CD4-positive, alpha-beta T cell treated with Interleukin-1 beta for 1 hour (primary cell): ENCODE data around the gene CDH20.
"Not testable (repeated sequence)": the region's sequence is repeated elsewhere in the genome, so short reads cannot be mapped to it uniquely, and the experiment has no call there.

ENCODE experiments used
- DNase-seq, 2 donors: peaks; one replicate each; pipeline ENCODE4 v3.0.0-alpha.2; 2020 to 2022

The CDH20 gene

GRCh38 chr18:61350578-61350977 lies 17.3 kb downstream of the CDH20 start:
- DNase-seq = no peak

GRCh38 chr18:61352059-61352458 lies 18.8 kb downstream of the CDH20 start:
- DNase-seq = no peak

- DNase-seq = no peak
These were observed 19.4 kb downstream of the CDH20 start for GRCh38 chr18:61352611-61353010.

- no peak for DNase-seq
These were observed 27.5 kb downstream of the CDH20 start for GRCh38 chr18:61360404-61361383.

GRCh38 chr18:61362511-61362910 lies 29.3 kb downstream of the CDH20 start:
- DNase-seq = no peak

- no peak for DNase-seq
These were observed 31.7 kb downstream of the CDH20 start for GRCh38 chr18:61364953-61365352.

- no peak for DNase-seq
These were observed 34.8 kb downstream of the CDH20 start for GRCh38 chr18:61368001-61368400.

- DNase-seq = not testable (repeated sequence)
These were observed 36.4 kb downstream of the CDH20 start for GRCh38 chr18:61369671-61370070.

GRCh38 chr18:61371111-61371510 lies 37.9 kb downstream of the CDH20 start:
- DNase-seq = no peak

GRCh38 chr18:61379827-61380226 lies 46.6 kb downstream of the CDH20 start:
- no peak for DNase-seq

- no peak for DNase-seq
These were observed 54.8 kb downstream of the CDH20 start for GRCh38 chr18:61388010-61388409.

- no peak for DNase-seq
These were observed 61.8 kb downstream of the CDH20 start for GRCh38 chr18:61394983-61395382.

GRCh38 chr18:61397222-61397621 lies 64.0 kb downstream of the CDH20 start:
- no peak for DNase-seq

GRCh38 chr18:61398961-61399705 lies 65.9 kb downstream of the CDH20 start:
- DNase-seq = no peak

GRCh38 chr18:61400016-61400635 lies 66.9 kb downstream of the CDH20 start:
- no peak for DNase-seq

- DNase-seq = no peak
These were observed 67.5 kb downstream of the CDH20 start for GRCh38 chr18:61400716-61401115.

GRCh38 chr18:61402726-61403125 lies 69.5 kb downstream of the CDH20 start:
- no peak for DNase-seq

- no peak for DNase-seq
These were observed 80.2 kb downstream of the CDH20 start for GRCh38 chr18:61413396-61413795.

GRCh38 chr18:61414086-61414485 lies 80.9 kb downstream of the CDH20 start:
- DNase-seq = no peak

- no peak for DNase-seq
These were observed 86.5 kb downstream of the CDH20 start for GRCh38 chr18:61419763-61420162.

- no peak for DNase-seq
These were observed 87.1 kb downstream of the CDH20 start for GRCh38 chr18:61420218-61420885.

- DNase-seq = no peak
These were observed 93.3 kb downstream of the CDH20 start for GRCh38 chr18:61426492-61427053.

- no peak for DNase-seq
These were observed 95.0 kb downstream of the CDH20 start for GRCh38 chr18:61428266-61428665.
